Vagina (tissue), 2 donors: ENCODE data around the gene SLC25A46. TPM values are rescaled to one million over a fixed set of nuclear protein-coding genes. Genes with fewer than 3 reads are reported as not detected.

ENCODE experiments used
- DNase-seq, 2 donors: peaks; one replicate each; pipeline ENCODE4 v3.0.0-alpha.2; 2017; ENCODE audit errors: extremely low spot score in 2 of 2
- H3K27ac ChIP-seq: fragments of 200-600 bp; sonication (generic); one replicate; pipeline ENCODE4 v1.5.1; 2019
- H3K27me3 ChIP-seq: fragments of 200-600 bp; sonication (generic); one replicate; pipeline ENCODE4 v1.5.1; 2019
- H3K36me3 ChIP-seq, 2 donors: fragments of 200-600 bp; sonication (generic); one replicate each; pipeline ENCODE4 v1.5.1; 2017 to 2019
- H3K4me1 ChIP-seq: fragments of 200-600 bp; sonication (generic); one replicate; pipeline ENCODE4 v1.5.1; 2019
- H3K4me3 ChIP-seq, 2 donors: fragments of 200-600 bp; sonication (generic); 1 replicate in 1 of 2; 2 replicates in 1 of 2; pipeline ENCODE4 v1.5.1; 2016 to 2019
- H3K9me3 ChIP-seq: fragments of 200-600 bp; sonication (generic); one replicate; pipeline ENCODE4 v1.5.1; 2019
- POLR2A ChIP-seq, 2 donors: fragments of 450-650 bp; IDR thresholded peaks; one replicate each; pipeline ENCODE4 v1.6.1; 2017; ENCODE audit warnings: antibody characterized with exemption in 2 of 2, mild to moderate bottlenecking in 2 of 2, moderate library complexity in 2 of 2
- POLR2AphosphoS5 ChIP-seq, 2 donors: sonication (generic); formaldehyde crosslinking; IDR thresholded peaks; one replicate each; pipeline ENCODE4 v1.9.0; 2017; ENCODE audit warnings: antibody characterized with exemption in 2 of 2, mild to moderate bottlenecking in 2 of 2, low read depth in 1 of 2; ENCODE audit not compliant: insufficient read depth in 1 of 2
- intact Hi-C: fragments of 100-400 bp; cut with DNase I; formaldehyde crosslinking; loops from one replicate; pipeline ENCODE4 v1.15.1; 2023
- total RNA-seq: library from RNA; depleted of rRNA; stranded (reverse); fragments of >200 nt; gene quantifications from one replicate; pipeline ENCODE4 v1.2.3, GENCODE V29; 2016
- TF ChIP-seq, protein P1 (sequence below), 3 experiments: fragments of 450-650 bp in 2 of 3; fragments of 200-600 bp in 1 of 3; sonication (generic) in 1 of 3; IDR thresholded peaks; one replicate each; pipeline ENCODE4 v1.5.1; 2017 to 2019; ENCODE audit warnings: antibody characterized with exemption in 3 of 3, mild to moderate bottlenecking in 2 of 3, moderate library complexity in 2 of 3

SLC25A46 gene
- total RNA-seq, 1 donor from 2014 or later = 44.9 TPM

DNA sequence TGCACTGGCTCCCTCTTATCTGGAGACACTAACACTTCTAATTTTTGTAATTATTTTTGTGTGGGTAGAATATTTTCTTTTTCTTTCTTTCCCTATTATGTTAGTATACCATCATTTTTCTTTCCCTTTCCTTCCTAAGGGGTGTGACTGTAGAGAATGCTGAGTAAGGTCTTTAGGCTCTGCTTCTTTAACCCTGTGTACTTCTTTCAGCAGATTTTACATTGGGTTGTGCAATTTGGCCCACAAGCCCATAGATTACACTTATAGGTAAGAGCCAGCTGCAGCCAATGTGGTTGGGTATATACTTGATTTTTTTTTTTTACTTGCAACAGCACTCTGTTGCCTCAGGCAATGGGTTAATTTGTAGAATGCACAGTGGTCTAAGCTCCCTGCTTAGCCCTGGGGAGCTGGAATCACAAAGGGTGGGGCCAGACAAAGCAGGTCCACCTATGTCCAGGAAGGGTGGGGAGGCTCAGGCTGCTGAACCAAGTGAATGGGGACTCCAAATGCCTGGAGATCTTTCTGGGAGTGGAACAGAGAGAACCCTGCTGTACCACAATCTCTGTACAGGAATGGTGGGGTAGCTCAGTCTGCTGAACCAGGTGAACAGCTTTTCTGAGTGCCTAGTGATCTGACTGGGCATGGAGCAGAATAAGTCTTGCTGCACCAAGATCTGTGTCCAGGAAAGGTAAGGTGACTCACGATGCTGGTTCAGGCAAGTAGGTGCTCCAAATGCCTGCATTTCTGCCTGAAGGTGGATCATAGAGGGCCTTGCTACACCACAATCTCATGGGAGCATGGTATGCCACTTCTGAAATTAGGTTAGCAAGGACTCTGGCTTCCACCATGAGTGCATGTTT, 64.9 kb downstream of the SLC25A46 start:
- H3K4me1 ChIP-seq = no peaks in the 10 kb centered on the region
- H3K36me3 ChIP-seq = no peaks in the 10 kb centered on the region
- DNase-seq = no peak
- no peak overlapping the region for H3K27ac ChIP-seq
- TF ChIP-seq, protein P1, sequence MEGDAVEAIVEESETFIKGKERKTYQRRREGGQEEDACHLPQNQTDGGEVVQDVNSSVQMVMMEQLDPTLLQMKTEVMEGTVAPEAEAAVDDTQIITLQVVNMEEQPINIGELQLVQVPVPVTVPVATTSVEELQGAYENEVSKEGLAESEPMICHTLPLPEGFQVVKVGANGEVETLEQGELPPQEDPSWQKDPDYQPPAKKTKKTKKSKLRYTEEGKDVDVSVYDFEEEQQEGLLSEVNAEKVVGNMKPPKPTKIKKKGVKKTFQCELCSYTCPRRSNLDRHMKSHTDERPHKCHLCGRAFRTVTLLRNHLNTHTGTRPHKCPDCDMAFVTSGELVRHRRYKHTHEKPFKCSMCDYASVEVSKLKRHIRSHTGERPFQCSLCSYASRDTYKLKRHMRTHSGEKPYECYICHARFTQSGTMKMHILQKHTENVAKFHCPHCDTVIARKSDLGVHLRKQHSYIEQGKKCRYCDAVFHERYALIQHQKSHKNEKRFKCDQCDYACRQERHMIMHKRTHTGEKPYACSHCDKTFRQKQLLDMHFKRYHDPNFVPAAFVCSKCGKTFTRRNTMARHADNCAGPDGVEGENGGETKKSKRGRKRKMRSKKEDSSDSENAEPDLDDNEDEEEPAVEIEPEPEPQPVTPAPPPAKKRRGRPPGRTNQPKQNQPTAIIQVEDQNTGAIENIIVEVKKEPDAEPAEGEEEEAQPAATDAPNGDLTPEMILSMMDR (IDR thresholded peaks at IDR 0.05) = no peak
- TF ChIP-seq POLR2A (IDR thresholded peaks at IDR 0.05) (no peak), POLR2AphosphoS5 (IDR thresholded peaks at IDR 0.05; ENCODE audit: insufficient read depth in 1 of 2, low read depth in 1 of 2) (no peak)
- no peaks in the 10 kb centered on the region for H3K27me3 ChIP-seq
- H3K4me3 ChIP-seq = no peak overlapping the region
- H3K9me3 ChIP-seq = no peaks in the 10 kb centered on the region
- intact Hi-C loops = no loop called here

- no peaks in the 10 kb centered on the region for H3K4me1 ChIP-seq
- no peaks in the 10 kb centered on the region for H3K36me3 ChIP-seq
- DNase-seq = no peak
- intact Hi-C loops = no loop called here
- H3K4me3 ChIP-seq = no peak overlapping the region
- no peaks in the 10 kb centered on the region for H3K27me3 ChIP-seq
- no peak overlapping the region for H3K27ac ChIP-seq
- H3K9me3 ChIP-seq = no peaks in the 10 kb centered on the region
- TF ChIP-seq POLR2A (IDR thresholded peaks at IDR 0.05) = no peak
Observed at GRCh38 chr5:110807169-110807568, 68.4 kb downstream of the SLC25A46 start.

DNA sequence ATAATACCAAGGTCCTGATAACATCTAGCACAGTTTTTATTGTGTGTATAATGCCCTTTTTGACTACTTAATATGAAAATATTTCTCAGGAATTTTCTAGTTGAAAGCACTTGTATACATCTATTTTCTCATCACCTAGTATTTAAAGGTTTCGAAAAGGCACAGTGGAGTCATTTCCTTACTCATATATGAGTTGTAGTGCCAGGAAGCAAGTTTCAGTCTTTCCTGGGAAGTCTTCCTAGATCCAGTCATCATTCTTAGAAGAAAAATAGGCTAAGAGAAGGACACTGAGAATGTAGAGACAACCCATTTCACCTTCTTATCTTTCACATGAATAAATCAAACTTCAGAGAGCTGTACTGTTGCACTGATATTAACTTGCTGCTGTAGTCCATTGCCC, 70.2 kb downstream of the SLC25A46 start:
- intact Hi-C loops = no loop called here

More for the DNA sequence above, 70.2 kb downstream of the SLC25A46 start:
- Histone ChIP-seq H3K9me3 (no peaks in the 10 kb centered on the region), H3K36me3 (no peaks in the 10 kb centered on the region), H3K27ac (no peak overlapping the region), H3K4me3 (no peak overlapping the region), H3K4me1 (no peaks in the 10 kb centered on the region), H3K27me3 (no peaks in the 10 kb centered on the region)
- TF ChIP-seq, protein P1 (IDR thresholded peaks at IDR 0.05) = no peak
- no peak for TF ChIP-seq POLR2A (IDR thresholded peaks at IDR 0.05)
- no peak for TF ChIP-seq POLR2AphosphoS5 (IDR thresholded peaks at IDR 0.05; ENCODE audit: insufficient read depth in 1 of 2, low read depth in 1 of 2)
- DNase-seq = no peak

Other genes with a start within 250 kb of the SLC25A46 start
- gene TMEM232, start 12.3 kb upstream of the SLC25A46 start, total RNA-seq = 4.2 TPM